WTC11 (cell line): ENCODE data around the gene LMBRD1.

ENCODE experiments used
- ATF2 ChIP-seq: sonication (generic); formaldehyde crosslinking; IDR thresholded peaks from 2 replicates; pipeline ENCODE4 v1.8.1; 2022; ENCODE audit warnings: low read depth, missing genetic modification reagents, borderline replicate concordance
- ZBTB21 ChIP-seq: sonication (generic); formaldehyde crosslinking; IDR thresholded peaks from 2 replicates; pipeline ENCODE4 v1.8.1; 2023; ENCODE audit warnings: mild to moderate bottlenecking, missing genetic modification reagents, borderline replicate concordance
- TF ChIP-seq, protein P1 (sequence below): sonication (generic); formaldehyde crosslinking; IDR thresholded peaks from 2 replicates; pipeline ENCODE4 v1.8.0; 2023; ENCODE audit warnings: missing genetic modification reagents, mild to moderate bottlenecking, borderline replicate concordance
- TF ChIP-seq, protein P2 (sequence below): fragments of 200-600 bp; IDR thresholded peaks from 2 replicates; pipeline ENCODE4 v1.8.0; 2022; ENCODE audit warnings: antibody characterized with exemption

DNA sequence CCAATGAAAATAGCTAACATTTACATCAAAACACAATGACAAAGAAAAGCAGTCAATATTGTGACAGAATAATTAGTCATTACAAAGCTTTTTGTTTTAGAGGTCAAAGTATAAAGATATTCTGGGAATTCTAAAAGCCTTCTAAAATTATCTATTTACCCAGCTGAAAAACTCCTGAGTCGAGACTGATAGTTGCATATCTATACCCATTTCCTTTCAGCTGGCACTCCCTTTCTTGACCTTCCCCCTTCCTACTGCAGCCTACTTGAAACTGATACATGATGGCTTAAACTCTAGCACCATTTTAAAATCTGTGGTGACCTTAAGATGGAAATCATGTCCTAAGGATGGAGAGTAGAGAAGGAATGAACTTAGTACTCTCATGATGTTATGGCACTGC, 38.6 kb downstream of the LMBRD1 start:
- TF ChIP-seq ZBTB21 (CRISPR knock-in tag) (no peak), ATF2 (CRISPR knock-in tag) (no peak)
- TF ChIP-seq, protein P1, sequence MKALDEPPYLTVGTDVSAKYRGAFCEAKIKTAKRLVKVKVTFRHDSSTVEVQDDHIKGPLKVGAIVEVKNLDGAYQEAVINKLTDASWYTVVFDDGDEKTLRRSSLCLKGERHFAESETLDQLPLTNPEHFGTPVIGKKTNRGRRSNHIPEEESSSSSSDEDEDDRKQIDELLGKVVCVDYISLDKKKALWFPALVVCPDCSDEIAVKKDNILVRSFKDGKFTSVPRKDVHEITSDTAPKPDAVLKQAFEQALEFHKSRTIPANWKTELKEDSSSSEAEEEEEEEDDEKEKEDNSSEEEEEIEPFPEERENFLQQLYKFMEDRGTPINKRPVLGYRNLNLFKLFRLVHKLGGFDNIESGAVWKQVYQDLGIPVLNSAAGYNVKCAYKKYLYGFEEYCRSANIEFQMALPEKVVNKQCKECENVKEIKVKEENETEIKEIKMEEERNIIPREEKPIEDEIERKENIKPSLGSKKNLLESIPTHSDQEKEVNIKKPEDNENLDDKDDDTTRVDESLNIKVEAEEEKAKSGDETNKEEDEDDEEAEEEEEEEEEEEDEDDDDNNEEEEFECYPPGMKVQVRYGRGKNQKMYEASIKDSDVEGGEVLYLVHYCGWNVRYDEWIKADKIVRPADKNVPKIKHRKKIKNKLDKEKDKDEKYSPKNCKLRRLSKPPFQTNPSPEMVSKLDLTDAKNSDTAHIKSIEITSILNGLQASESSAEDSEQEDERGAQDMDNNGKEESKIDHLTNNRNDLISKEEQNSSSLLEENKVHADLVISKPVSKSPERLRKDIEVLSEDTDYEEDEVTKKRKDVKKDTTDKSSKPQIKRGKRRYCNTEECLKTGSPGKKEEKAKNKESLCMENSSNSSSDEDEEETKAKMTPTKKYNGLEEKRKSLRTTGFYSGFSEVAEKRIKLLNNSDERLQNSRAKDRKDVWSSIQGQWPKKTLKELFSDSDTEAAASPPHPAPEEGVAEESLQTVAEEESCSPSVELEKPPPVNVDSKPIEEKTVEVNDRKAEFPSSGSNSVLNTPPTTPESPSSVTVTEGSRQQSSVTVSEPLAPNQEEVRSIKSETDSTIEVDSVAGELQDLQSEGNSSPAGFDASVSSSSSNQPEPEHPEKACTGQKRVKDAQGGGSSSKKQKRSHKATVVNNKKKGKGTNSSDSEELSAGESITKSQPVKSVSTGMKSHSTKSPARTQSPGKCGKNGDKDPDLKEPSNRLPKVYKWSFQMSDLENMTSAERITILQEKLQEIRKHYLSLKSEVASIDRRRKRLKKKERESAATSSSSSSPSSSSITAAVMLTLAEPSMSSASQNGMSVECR (CRISPR knock-in tag), result no peak
- TF ChIP-seq, protein P2, sequence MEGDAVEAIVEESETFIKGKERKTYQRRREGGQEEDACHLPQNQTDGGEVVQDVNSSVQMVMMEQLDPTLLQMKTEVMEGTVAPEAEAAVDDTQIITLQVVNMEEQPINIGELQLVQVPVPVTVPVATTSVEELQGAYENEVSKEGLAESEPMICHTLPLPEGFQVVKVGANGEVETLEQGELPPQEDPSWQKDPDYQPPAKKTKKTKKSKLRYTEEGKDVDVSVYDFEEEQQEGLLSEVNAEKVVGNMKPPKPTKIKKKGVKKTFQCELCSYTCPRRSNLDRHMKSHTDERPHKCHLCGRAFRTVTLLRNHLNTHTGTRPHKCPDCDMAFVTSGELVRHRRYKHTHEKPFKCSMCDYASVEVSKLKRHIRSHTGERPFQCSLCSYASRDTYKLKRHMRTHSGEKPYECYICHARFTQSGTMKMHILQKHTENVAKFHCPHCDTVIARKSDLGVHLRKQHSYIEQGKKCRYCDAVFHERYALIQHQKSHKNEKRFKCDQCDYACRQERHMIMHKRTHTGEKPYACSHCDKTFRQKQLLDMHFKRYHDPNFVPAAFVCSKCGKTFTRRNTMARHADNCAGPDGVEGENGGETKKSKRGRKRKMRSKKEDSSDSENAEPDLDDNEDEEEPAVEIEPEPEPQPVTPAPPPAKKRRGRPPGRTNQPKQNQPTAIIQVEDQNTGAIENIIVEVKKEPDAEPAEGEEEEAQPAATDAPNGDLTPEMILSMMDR, result no peak
